LNCaP clone FGC (cell line): ENCODE measurements around the gene NUB1.

Experiments used
- DNase-seq: peaks from one replicate; pipeline ENCODE4 v3.0.0-alpha.2; 2011; ENCODE audit warnings: low read depth
- H3K4me3 ChIP-seq: 2 replicates; pipeline ENCODE4 v1.5.1; 2011; ENCODE audit warnings: mild to moderate bottlenecking, low read depth, low read length, control low read depth
- TF ChIP-seq, protein P1 (sequence below): IDR thresholded peaks from 2 replicates; pipeline ENCODE4 v1.5.1; 2012; ENCODE audit warnings: mild to moderate bottlenecking; ENCODE audit not compliant: control insufficient read depth, insufficient read depth; ENCODE audit errors: extremely low read depth

Gene NUB1

DNA sequence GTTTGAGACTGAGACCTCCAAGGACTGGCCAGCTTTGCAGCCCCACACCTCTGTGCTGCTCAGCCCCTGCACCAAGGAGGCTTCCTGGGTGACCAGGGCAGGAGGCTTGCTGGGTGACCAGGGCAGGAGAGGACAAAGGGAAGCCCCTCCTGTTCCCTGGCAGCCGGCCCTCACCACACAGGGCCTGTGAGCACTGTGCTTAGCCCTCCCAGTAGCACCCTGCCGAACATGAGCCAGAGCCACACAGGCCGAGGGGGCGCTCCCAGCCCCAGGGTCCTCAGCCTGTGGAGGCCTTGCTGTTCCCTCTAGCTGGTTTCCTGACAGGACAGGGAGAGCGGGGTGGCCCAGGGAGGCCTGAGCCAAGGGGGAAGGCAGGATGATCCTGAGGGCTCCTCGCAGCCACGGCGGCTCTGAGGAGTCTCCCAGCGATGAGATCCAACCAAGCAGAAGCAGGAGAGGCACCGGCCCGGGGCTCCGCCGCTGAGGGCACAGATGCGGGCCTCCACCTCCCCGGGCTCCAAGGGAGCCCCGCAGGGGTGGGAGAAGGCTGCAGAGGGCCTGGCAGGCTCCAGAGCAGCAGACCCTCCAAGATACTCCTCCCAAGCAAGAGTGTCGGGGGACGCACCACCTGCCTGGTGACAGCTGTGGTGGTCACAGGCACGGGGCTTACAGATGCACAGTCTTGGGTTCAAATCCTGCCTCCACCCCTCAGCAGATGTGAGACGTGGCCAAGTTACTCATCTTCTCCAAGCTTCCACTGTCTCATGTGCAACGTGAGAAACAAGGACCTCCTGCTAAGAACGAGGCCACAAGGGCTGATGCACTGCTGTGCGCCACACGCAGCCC is 45.8 kb downstream of the NUB1 start:
- no peak for DNase-seq
- TF ChIP-seq, protein P1, sequence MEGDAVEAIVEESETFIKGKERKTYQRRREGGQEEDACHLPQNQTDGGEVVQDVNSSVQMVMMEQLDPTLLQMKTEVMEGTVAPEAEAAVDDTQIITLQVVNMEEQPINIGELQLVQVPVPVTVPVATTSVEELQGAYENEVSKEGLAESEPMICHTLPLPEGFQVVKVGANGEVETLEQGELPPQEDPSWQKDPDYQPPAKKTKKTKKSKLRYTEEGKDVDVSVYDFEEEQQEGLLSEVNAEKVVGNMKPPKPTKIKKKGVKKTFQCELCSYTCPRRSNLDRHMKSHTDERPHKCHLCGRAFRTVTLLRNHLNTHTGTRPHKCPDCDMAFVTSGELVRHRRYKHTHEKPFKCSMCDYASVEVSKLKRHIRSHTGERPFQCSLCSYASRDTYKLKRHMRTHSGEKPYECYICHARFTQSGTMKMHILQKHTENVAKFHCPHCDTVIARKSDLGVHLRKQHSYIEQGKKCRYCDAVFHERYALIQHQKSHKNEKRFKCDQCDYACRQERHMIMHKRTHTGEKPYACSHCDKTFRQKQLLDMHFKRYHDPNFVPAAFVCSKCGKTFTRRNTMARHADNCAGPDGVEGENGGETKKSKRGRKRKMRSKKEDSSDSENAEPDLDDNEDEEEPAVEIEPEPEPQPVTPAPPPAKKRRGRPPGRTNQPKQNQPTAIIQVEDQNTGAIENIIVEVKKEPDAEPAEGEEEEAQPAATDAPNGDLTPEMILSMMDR: no peak
- H3K4me3 ChIP-seq: no peak overlapping the region

DNA sequence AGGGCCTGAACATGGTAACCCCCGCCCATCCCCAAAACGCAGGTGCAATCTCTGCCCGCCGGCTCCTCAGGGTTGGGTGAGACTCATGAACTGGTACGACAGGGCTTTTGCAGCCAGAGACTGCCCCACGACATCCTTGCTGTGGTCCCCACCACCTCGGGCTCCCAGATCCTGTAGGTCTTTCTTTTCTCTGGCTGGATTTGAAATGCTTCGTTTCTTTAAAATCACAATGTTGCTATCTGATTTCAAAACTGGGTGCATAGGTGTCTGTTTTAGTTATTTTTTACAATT is 46.3 kb downstream of the NUB1 start:
- TF ChIP-seq, protein P1: no peak
- H3K4me3 ChIP-seq: no peak overlapping the region
- no peak for DNase-seq

GRCh38 chr7:151388430-151388829 is 46.8 kb downstream of the NUB1 start:
- TF ChIP-seq, protein P1: no peak
- no peak overlapping the region for H3K4me3 ChIP-seq
- DNase-seq: no peak

DNA sequence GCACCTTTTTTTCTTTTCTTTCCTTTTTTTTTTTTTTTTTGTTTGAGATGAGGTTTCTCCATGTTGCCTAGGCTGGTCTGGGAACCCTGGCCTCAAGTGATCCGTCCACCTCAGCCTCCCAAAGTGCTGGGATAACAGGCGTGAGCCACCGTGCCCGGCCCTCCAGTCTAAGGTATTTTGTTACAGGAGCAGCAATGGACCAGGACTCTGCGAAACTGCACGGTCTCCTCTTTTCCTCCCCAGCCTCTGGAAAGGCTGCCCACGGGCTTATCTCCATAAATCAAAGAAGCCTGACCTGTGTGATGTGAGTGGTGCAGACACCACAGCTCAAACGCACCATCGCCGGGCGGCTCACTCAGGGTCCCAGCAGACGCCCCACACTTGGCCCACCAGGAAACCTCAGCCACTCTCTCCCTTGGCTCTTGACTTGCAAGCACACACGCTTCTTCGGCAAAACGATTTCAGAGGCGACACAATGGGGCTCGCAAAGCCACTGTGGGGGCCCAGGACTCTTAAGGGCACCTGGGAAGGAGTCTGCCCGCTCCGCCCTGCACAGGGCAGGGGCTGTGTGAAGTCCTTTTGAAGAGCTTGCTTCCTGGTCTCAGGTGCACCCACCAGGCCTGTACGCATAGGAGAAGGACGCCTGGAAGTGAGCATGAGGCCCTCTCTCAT is 47.6 kb downstream of the NUB1 start:
- no peak overlapping the region for H3K4me3 ChIP-seq
- TF ChIP-seq, protein P1: no peak
- no peak for DNase-seq

GRCh38 chr7:151389768-151390597 is 48.4 kb downstream of the NUB1 start:
- H3K4me3 ChIP-seq: no peak overlapping the region
- no peak for DNase-seq
- TF ChIP-seq, protein P1: no peak

DNA sequence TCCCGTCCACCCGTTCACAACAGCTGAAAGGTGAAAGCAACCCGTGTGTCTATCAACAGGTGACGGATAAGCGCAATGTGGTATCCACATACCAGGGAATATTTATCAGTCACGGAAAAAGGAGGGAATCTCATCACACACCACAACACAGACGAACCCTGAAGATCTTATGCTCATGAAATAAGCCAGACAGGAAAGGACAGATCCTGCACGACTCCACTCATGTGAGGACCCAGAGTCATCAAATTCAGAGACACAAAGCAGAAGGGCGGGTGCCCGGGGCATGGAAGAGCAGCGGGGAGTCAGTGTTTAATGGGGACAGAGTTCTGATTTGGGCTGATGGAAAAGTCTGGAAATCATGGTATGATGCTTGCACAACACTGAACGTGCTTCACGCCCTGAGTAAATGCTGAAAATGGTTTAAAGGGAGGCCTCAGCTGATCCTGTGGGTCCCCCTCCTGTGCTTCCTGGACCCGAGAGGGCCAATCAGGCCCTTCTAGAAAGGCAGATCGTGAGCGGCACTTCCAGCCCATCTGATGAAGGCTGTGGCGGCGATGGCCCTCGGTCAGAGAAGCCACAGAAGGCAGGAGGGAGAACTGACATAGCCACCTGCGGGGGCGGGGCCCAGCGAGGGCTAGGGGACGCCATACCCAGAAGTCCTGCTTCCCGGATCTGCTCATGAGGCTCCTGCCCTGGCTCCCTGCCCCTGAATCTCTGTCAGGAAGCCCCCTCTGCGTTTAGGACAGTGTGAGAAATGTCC is 49.2 kb downstream of the NUB1 start:
- TF ChIP-seq, protein P1: no peak
- DNase-seq: no peak

More for the DNA sequence above, 49.2 kb downstream of the NUB1 start:
- no peak overlapping the region for H3K4me3 ChIP-seq
